Measurements from ENCODE around the gene PRKD2.

DNA sequence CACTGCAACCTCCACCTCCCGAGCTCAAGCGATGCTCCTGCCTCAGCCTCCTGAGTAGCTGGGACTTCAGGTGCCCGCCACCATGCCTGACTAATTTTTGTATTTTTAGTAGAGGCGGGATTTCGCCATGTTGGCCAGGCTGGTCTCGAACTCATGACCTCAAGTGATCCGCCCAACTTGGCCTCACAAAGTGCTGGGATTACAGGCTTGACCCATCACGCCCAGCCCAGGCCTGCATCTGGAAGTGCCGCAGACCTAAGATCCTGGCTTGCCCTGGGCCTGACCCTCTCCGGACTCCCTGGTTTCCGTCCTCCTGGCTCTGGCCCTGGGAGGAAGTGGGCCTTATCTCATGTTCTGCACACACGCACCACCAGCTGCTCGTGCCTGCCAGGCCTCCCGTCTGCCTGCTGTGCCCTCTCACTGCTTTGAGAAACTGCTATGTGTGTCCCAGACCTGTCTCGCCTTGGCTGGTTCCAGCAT is 87.3 kb downstream of the PRKD2 start:
- TF ChIP-seq, protein P1, sequence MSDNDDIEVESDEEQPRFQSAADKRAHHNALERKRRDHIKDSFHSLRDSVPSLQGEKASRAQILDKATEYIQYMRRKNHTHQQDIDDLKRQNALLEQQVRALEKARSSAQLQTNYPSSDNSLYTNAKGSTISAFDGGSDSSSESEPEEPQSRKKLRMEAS (IDR thresholded peaks at IDR 0.05) = no peak
- TF ChIP-seq GABPA (IDR thresholded peaks at IDR 0.05 in 1 of 2, conservative IDR thresholded peaks at IDR 0.05 in 1 of 2) (no peak), CTCF (IDR thresholded peaks at IDR 0.05; ENCODE audit: low read depth, low read length, missing input control) (no peak), YY1 (IDR thresholded peaks at IDR 0.05) (no peak), JUND (IDR thresholded peaks at IDR 0.05) (no peak)

Measured in liver (tissue), 3 donors.